NCI-H1930 (cell line): Measurements from ENCODE around the gene BNC2.

Experiments used
- DNase-seq, 2 experiments: peaks; one replicate each; lab custom pipeline; 2025; lab: John Stamatoyannopoulos, UW

The BNC2 gene

GRCh38 chr9:16716601-16717000 is 153.9 kb downstream of the BNC2 start:
- DNase-seq: no peak

GRCh38 chr9:16715404-16715803 is 155.1 kb downstream of the BNC2 start:
- DNase-seq: no peak

GRCh38 chr9:16712787-16713186 is 157.7 kb downstream of the BNC2 start:
- DNase-seq: no peak

GRCh38 chr9:16710888-16711287 is 159.6 kb downstream of the BNC2 start:
- no peak for DNase-seq

- no peak for DNase-seq
Observed at GRCh38 chr9:16709924-16710323, 160.5 kb downstream of the BNC2 start.

- no peak for DNase-seq
Observed at GRCh38 chr9:16708656-16709435, 161.6 kb downstream of the BNC2 start.

- no peak for DNase-seq
Observed at GRCh38 chr9:16705111-16705604, 165.3 kb downstream of the BNC2 start.

- DNase-seq: no peak
Observed at GRCh38 chr9:16704116-16705110, 166.1 kb downstream of the BNC2 start.

- no peak for DNase-seq
Observed at GRCh38 chr9:16701347-16701746, 169.1 kb downstream of the BNC2 start.

- DNase-seq: no peak
Observed at GRCh38 chr9:16693616-16694015, 176.9 kb downstream of the BNC2 start.

- DNase-seq: no peak
Observed at GRCh38 chr9:16690628-16691027, 179.8 kb downstream of the BNC2 start.

GRCh38 chr9:16690205-16690604 is 180.3 kb downstream of the BNC2 start:
- no peak for DNase-seq

GRCh38 chr9:16689351-16689938 is 181.0 kb downstream of the BNC2 start:
- no peak for DNase-seq

GRCh38 chr9:16688814-16689213 is 181.7 kb downstream of the BNC2 start:
- no peak for DNase-seq

- no peak for DNase-seq
Observed at GRCh38 chr9:16687678-16688369, 182.6 kb downstream of the BNC2 start.

GRCh38 chr9:16683326-16683725 is 187.1 kb downstream of the BNC2 start:
- no peak for DNase-seq

- DNase-seq: no peak
Observed at GRCh38 chr9:16682273-16682672, 188.2 kb downstream of the BNC2 start.

- no peak for DNase-seq
Observed at GRCh38 chr9:16681652-16681987, 188.8 kb downstream of the BNC2 start.

- no peak for DNase-seq
Observed at GRCh38 chr9:16680975-16681651, 189.4 kb downstream of the BNC2 start.

- DNase-seq: no peak
Observed at GRCh38 chr9:16680541-16680940, 189.9 kb downstream of the BNC2 start.

- DNase-seq: no peak
Observed at GRCh38 chr9:16679327-16679821, 191.1 kb downstream of the BNC2 start.
